ENCODE data around the gene PPP3R1. TPM values are rescaled to one million over a fixed set of nuclear protein-coding genes. Genes with fewer than 3 reads are reported as not detected.

Gene PPP3R1
- total and polyA plus RNA-seq, 4 donors, result 2.4 to 42.5 (median 18.3) TPM

DNA sequence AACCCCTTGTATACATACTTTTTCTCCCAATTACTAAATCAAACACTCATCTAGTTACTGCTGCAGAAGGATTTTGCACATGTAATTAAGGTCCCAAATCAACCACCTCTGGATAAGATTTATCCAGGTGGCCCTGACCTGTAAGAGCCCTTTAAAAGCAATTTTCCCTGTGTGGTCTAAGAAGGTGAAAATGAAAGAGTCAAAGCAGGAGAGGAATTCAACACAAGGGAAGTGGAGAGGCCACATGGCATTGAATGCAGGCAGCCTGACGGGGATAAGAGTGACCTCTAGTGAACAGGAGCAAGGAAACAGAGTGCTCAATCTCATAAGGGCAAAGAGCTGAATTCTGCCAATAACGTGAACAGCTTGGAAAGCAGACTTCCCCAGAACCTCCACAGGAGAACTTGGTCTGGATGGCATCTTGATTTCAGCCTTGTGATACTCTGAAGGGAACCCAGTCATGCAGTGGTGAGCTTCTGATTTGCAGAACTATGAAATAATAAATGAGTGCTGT is 27.2 kb downstream of the PPP3R1 start:
- H3K4me1 ChIP-seq (ENCODE audit: control insufficient read depth in 4 of 4, insufficient read depth in 4 of 4, low read length in 3 of 4), result peaks cover 0 to 16% (median 8%) of the 10 kb centered on the region in 4 donors
- no peaks in the 10 kb centered on the region for H3K27me3 ChIP-seq (ENCODE audit: control insufficient read depth in 4 of 4, insufficient read depth in 4 of 4, low read length in 3 of 4)
- H3K36me3 ChIP-seq (ENCODE audit: control insufficient read depth in 4 of 4, insufficient read depth in 3 of 4, low read depth in 1 of 4, low read length in 3 of 4), result no peaks in the 10 kb centered on the region
- 4% methylated on average over 2 of the region's 2 CpGs for WGBS
- no peak overlapping the region for H3K27ac ChIP-seq (ENCODE audit: low read depth in 1 of 2, low read length in 2 of 2)
- no peak overlapping the region for H3K4me3 ChIP-seq (ENCODE audit: low read depth in 1 of 3, low read length in 3 of 3)
- no peaks in the 10 kb centered on the region for H3K9me3 ChIP-seq (ENCODE audit: control insufficient read depth in 4 of 4, low read length in 3 of 4)
- DNase-seq (ENCODE audit: low spot score), result no peak
- no peak for TF ChIP-seq EGR1 (IDR thresholded peaks at IDR 0.05; ENCODE audit: low read depth in 2 of 2)
- TF ChIP-seq HNF4G (IDR thresholded peaks at IDR 0.05), result no peak
- TF ChIP-seq YY1 (IDR thresholded peaks at IDR 0.05), result no peak
- TF ChIP-seq FOXA2 (IDR thresholded peaks at IDR 0.05), result no peak
- TF ChIP-seq NR2F2 (IDR thresholded peaks at IDR 0.05), result no peak
- no peak for TF ChIP-seq GABPA (IDR thresholded peaks at IDR 0.05 in 1 of 2, conservative IDR thresholded peaks at IDR 0.05 in 1 of 2)
- TF ChIP-seq SP1 (IDR thresholded peaks at IDR 0.05), result no peak
- no peak for TF ChIP-seq TAF1 (conservative IDR thresholded peaks at IDR 0.05)
- TF ChIP-seq, protein P1, sequence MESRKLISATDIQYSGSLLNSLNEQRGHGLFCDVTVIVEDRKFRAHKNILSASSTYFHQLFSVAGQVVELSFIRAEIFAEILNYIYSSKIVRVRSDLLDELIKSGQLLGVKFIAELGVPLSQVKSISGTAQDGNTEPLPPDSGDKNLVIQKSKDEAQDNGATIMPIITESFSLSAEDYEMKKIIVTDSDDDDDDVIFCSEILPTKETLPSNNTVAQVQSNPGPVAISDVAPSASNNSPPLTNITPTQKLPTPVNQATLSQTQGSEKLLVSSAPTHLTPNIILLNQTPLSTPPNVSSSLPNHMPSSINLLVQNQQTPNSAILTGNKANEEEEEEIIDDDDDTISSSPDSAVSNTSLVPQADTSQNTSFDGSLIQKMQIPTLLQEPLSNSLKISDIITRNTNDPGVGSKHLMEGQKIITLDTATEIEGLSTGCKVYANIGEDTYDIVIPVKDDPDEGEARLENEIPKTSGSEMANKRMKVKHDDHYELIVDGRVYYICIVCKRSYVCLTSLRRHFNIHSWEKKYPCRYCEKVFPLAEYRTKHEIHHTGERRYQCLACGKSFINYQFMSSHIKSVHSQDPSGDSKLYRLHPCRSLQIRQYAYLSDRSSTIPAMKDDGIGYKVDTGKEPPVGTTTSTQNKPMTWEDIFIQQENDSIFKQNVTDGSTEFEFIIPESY (IDR thresholded peaks at IDR 0.05), result no peak
- TF ChIP-seq, protein P2, sequence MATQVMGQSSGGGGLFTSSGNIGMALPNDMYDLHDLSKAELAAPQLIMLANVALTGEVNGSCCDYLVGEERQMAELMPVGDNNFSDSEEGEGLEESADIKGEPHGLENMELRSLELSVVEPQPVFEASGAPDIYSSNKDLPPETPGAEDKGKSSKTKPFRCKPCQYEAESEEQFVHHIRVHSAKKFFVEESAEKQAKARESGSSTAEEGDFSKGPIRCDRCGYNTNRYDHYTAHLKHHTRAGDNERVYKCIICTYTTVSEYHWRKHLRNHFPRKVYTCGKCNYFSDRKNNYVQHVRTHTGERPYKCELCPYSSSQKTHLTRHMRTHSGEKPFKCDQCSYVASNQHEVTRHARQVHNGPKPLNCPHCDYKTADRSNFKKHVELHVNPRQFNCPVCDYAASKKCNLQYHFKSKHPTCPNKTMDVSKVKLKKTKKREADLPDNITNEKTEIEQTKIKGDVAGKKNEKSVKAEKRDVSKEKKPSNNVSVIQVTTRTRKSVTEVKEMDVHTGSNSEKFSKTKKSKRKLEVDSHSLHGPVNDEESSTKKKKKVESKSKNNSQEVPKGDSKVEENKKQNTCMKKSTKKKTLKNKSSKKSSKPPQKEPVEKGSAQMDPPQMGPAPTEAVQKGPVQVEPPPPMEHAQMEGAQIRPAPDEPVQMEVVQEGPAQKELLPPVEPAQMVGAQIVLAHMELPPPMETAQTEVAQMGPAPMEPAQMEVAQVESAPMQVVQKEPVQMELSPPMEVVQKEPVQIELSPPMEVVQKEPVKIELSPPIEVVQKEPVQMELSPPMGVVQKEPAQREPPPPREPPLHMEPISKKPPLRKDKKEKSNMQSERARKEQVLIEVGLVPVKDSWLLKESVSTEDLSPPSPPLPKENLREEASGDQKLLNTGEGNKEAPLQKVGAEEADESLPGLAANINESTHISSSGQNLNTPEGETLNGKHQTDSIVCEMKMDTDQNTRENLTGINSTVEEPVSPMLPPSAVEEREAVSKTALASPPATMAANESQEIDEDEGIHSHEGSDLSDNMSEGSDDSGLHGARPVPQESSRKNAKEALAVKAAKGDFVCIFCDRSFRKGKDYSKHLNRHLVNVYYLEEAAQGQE (IDR thresholded peaks at IDR 0.05), result no peak
- TF ChIP-seq, protein P3, sequence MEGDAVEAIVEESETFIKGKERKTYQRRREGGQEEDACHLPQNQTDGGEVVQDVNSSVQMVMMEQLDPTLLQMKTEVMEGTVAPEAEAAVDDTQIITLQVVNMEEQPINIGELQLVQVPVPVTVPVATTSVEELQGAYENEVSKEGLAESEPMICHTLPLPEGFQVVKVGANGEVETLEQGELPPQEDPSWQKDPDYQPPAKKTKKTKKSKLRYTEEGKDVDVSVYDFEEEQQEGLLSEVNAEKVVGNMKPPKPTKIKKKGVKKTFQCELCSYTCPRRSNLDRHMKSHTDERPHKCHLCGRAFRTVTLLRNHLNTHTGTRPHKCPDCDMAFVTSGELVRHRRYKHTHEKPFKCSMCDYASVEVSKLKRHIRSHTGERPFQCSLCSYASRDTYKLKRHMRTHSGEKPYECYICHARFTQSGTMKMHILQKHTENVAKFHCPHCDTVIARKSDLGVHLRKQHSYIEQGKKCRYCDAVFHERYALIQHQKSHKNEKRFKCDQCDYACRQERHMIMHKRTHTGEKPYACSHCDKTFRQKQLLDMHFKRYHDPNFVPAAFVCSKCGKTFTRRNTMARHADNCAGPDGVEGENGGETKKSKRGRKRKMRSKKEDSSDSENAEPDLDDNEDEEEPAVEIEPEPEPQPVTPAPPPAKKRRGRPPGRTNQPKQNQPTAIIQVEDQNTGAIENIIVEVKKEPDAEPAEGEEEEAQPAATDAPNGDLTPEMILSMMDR (IDR thresholded peaks at IDR 0.05; ENCODE audit: low read depth, low read length, missing input control), result peak; percentile 10
- no peak for TF ChIP-seq JUND (IDR thresholded peaks at IDR 0.05)
- TF ChIP-seq RAD21 (IDR thresholded peaks at IDR 0.05), result peak; percentile 61 to 67
- peak; percentile 16 to 49 for TF ChIP-seq HNF4A (conservative IDR thresholded peaks at IDR 0.05)
- TF ChIP-seq RXRA (IDR thresholded peaks at IDR 0.05), result peak; percentile 34 to 44
- TF ChIP-seq ATF3 (IDR thresholded peaks at IDR 0.05), result no peak
- TF ChIP-seq FOXA1 (IDR thresholded peaks at IDR 0.05), result no peak
- no peak for TF ChIP-seq MAX (IDR thresholded peaks at IDR 0.05)
- H3K9ac ChIP-seq (ENCODE audit: low read depth in 1 of 2, low read length in 2 of 2), result no peak overlapping the region
